ENCODE results near the gene LARGE2. TPM values are rescaled to one million over a fixed set of nuclear protein-coding genes. Genes with fewer than 3 reads are reported as not detected.

LARGE2 gene
- total RNA-seq, 4 donors from 2014 or later, result not detected

DNA sequence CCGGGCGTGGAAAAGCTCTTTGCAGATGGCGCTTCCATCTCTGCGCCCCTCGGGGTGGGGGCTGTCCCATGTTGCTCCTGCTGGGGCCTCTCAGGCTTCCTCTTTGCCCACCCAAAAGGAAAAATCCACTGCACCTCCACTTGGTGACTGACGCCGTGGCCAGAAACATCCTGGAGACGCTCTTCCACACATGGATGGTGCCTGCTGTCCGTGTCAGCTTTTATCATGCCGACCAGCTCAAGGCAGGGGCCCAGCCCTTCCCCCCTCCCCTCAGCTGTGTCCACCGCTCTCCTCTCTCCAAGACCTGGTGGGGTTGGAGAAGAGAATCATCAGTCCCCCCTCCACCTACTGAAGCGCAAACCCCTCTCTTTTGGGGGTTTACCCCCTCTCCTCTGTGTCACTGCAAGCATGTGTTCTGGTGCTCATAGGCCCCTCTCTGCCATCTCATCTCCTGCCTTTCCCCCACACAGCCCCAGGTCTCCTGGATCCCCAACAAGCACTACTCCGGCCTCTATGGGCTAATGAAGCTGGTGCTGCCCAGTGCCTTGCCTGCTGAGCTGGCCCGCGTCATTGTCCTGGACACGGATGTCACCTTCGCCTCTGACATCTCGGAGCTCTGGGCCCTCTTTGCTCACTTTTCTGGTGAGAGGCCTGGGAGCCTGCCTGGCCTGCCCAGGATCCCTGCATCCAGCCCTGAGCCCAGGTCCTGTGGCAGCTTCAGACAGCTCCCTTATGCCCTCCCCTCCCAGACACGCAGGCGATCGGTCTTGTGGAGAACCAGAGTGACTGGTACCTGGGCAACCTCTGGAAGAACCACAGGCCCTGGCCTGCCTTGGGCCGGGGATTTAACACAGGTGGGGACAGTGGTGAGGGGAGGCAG lies 1.8 kb downstream of the LARGE2 start:
- H3K4me3 ChIP-seq, result no peak overlapping the region
- H3K4me1 ChIP-seq, result peaks cover 6 to 7% of the 10 kb centered on the region in 2 donors
- H3K27ac ChIP-seq, result no peak overlapping the region
- H3K9me3 ChIP-seq, result no peaks in the 10 kb centered on the region
- in situ Hi-C loops (cut with MboI; ENCODE audit: low sequenced_read_pairs in 4 of 4) (no loop called here), intact Hi-C loops (cut with DNase I; ENCODE audit: low total_unique reads) (no loop called here)
- peak in 1 of 2 donors; percentile 8 for DNase-seq
- TF ChIP-seq, protein P1, sequence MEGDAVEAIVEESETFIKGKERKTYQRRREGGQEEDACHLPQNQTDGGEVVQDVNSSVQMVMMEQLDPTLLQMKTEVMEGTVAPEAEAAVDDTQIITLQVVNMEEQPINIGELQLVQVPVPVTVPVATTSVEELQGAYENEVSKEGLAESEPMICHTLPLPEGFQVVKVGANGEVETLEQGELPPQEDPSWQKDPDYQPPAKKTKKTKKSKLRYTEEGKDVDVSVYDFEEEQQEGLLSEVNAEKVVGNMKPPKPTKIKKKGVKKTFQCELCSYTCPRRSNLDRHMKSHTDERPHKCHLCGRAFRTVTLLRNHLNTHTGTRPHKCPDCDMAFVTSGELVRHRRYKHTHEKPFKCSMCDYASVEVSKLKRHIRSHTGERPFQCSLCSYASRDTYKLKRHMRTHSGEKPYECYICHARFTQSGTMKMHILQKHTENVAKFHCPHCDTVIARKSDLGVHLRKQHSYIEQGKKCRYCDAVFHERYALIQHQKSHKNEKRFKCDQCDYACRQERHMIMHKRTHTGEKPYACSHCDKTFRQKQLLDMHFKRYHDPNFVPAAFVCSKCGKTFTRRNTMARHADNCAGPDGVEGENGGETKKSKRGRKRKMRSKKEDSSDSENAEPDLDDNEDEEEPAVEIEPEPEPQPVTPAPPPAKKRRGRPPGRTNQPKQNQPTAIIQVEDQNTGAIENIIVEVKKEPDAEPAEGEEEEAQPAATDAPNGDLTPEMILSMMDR (IDR thresholded peaks at IDR 0.05 in 4 of 5, conservative IDR thresholded peaks at IDR 0.05 in 1 of 5), result no peak
- TF ChIP-seq POLR2A (IDR thresholded peaks at IDR 0.05), result no peak
- H3K36me3 ChIP-seq, result no peaks in the 10 kb centered on the region
- ATAC-seq, result no peak
- H3K27me3 ChIP-seq, result peaks cover 27 to 42% (median 33%) of the 10 kb centered on the region in 3 donors

DNA sequence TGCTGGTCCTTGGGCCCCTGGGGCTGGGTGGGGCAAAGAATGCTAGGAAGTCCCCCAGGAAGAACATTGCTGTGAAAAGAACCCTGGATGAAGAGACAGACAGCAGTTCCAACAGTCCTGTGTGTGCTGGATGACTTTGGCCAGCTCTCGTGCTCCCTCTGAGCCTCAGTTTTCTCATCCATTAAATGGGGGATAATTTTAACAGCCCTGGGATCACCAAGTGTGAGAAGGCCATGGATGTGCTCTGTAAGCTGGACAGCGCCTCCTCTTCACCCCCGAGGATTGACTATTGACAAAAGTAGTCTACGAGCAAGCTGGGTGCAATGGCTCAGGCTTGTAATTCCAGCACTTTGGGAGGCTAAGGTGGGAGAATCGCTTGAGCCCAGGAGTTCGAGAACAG lies 2.5 kb downstream of the LARGE2 start:
- Histone ChIP-seq H3K36me3 (no peaks in the 10 kb centered on the region), H3K9me3 (no peaks in the 10 kb centered on the region), H3K27me3 (peaks cover 27 to 42% (median 33%) of the 10 kb centered on the region in 3 donors), H3K4me1 (peaks cover 5 to 6% of the 10 kb centered on the region in 2 donors), H3K4me3 (no peak overlapping the region), H3K27ac (no peak overlapping the region)
- TF ChIP-seq, protein P1 (IDR thresholded peaks at IDR 0.05 in 4 of 5, conservative IDR thresholded peaks at IDR 0.05 in 1 of 5), result no peak
- no peak for TF ChIP-seq POLR2A (IDR thresholded peaks at IDR 0.05)
- no peak for ATAC-seq
- in situ Hi-C loops (cut with MboI; ENCODE audit: low sequenced_read_pairs in 4 of 4), result no loop called here
- no peak for DNase-seq
- intact Hi-C loops (cut with DNase I; ENCODE audit: low total_unique reads), result no loop called here

DNA sequence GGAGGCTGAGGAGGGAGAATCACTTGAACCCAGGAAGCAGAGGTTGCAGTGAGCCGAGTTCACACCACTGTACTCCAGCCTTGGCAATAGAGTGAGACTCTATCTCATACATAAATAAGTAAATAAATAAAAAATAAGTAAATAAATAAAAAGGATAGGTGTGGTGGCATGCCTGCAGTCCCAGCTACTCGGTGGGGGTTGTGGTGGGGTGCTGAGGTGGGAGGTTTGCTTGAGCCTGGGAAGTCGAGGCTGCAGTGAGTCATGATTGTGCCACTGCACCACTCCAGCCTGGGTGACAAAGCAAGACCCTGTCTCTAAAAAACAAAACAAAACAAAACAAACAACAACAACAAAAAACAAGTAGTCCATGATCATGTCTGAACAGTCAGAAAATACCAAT lies 3.1 kb downstream of the LARGE2 start:
- Histone ChIP-seq H3K4me3 (no peak overlapping the region), H3K27ac (no peak overlapping the region), H3K36me3 (no peaks in the 10 kb centered on the region), H3K27me3 (peaks cover 27 to 42% (median 33%) of the 10 kb centered on the region in 3 donors), H3K4me1 (peaks cover 9% of the 10 kb centered on the region in 2 donors), H3K9me3 (no peaks in the 10 kb centered on the region)
- no peak for DNase-seq
- TF ChIP-seq, protein P1 (IDR thresholded peaks at IDR 0.05 in 4 of 5, conservative IDR thresholded peaks at IDR 0.05 in 1 of 5), result no peak
- no peak for TF ChIP-seq POLR2A (IDR thresholded peaks at IDR 0.05)
- intact Hi-C loops (cut with DNase I; ENCODE audit: low total_unique reads) (no loop called here), in situ Hi-C loops (cut with MboI; ENCODE audit: low sequenced_read_pairs in 4 of 4) (no loop called here)
- no peak for ATAC-seq

DNA sequence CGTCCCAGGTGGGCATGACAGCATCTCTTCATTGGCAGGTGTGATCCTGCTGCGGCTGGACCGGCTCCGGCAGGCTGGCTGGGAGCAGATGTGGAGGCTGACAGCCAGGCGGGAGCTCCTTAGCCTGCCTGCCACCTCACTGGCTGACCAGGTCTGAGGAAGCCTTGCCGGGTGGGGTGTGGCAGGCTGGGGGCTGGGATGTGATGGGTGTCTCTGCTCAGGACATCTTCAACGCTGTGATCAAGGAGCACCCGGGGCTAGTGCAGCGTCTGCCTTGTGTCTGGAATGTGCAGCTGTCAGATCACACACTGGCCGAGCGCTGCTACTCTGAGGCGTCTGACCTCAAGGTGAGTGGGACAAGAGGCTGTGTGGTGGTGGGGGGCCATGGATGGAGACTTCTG lies 3.5 kb downstream of the LARGE2 start:
- ATAC-seq (no peak), DNase-seq (no peak)
- in situ Hi-C loops (cut with MboI; ENCODE audit: low sequenced_read_pairs in 4 of 4), result no loop called here
- Histone ChIP-seq H3K36me3 (no peaks in the 10 kb centered on the region), H3K27me3 (peaks cover 27 to 42% (median 33%) of the 10 kb centered on the region in 3 donors), H3K9me3 (no peaks in the 10 kb centered on the region), H3K4me1 (peaks cover 9 to 10% of the 10 kb centered on the region in 2 donors), H3K27ac (no peak overlapping the region), H3K4me3 (no peak overlapping the region)
- no peak for TF ChIP-seq POLR2A (IDR thresholded peaks at IDR 0.05)
- TF ChIP-seq, protein P1 (IDR thresholded peaks at IDR 0.05 in 4 of 5, conservative IDR thresholded peaks at IDR 0.05 in 1 of 5), result no peak
- intact Hi-C loops (cut with DNase I; ENCODE audit: low total_unique reads), result no loop called here

Measured in gastrocnemius medialis (tissue), 4 donors.